Neural crest cell (in vitro differentiated cells): Measurements from ENCODE around the gene PTPRZ1. TPM values are rescaled to one million over a fixed set of nuclear protein-coding genes. Genes with fewer than 3 reads are reported as not detected.

Experiments
- DNase-seq: peaks from one replicate; pipeline ENCODE4 v3.0.0; 2021; ENCODE audit warnings: low read depth, mixed read lengths, low spot score
- H3K27ac Mint-ChIP-seq: one replicate; pipeline ENCODE4 v1.8.0; 2021; ENCODE audit warnings: mild to moderate bottlenecking, mixed read lengths; ENCODE audit not compliant: unreplicated experiment
- H3K27me3 Mint-ChIP-seq: 2 replicates; pipeline ENCODE4 v1.8.0; 2021; ENCODE audit warnings: low read depth, mild to moderate bottlenecking, mixed read lengths
- H3K36me3 Mint-ChIP-seq: 2 replicates; pipeline ENCODE4 v1.8.0; 2021; ENCODE audit warnings: low read depth, mild to moderate bottlenecking, mixed read lengths
- H3K4me1 Mint-ChIP-seq: 2 replicates; pipeline ENCODE4 v1.8.0; 2021; ENCODE audit warnings: mixed read lengths
- H3K4me3 Mint-ChIP-seq: one replicate; pipeline ENCODE4 v1.8.0; 2021; ENCODE audit warnings: mild to moderate bottlenecking, mixed read lengths
- H3K9me3 Mint-ChIP-seq: 2 replicates; pipeline ENCODE4 v1.8.0; 2021; ENCODE audit warnings: mixed read lengths
- total RNA-seq: library from RNA; stranded (reverse); gene quantifications from 2 replicates; pipeline ENCODE4 v1.2.1, GENCODE V29; 2021
- TF ChIP-seq, protein P1 (sequence below): fragments of 200-600 bp; sonication (generic); conservative IDR thresholded peaks from 2 replicates; pipeline ENCODE4 v1.5.0; 2021; ENCODE audit warnings: antibody characterized with exemption, mild to moderate bottlenecking

The PTPRZ1 gene
- total RNA-seq, 1 donor from 2014 or later, result 202 TPM

DNA sequence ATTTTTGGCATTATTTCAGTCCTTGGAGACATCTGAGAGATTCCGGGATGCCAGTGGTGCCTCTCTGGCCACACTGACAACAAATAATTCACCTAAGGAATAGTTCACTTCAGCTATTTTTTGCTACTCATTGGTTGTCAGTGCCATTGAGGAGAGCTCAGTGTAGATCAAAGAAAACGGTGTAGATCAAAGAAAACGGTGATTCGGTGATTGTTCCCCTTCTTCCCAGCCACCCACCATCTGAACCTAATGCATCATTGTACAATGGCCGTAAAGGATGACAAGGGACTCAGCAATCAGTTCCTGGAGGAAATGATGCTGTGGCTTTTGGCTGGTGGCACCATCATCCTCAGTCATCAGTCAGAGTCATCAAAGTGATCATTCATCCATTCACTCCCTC lies 80.6 kb downstream of the PTPRZ1 start:
- no peak overlapping the region for H3K4me3 Mint-ChIP-seq
- H3K27ac Mint-ChIP-seq, result no peak overlapping the region
- H3K27me3 Mint-ChIP-seq, result no peaks in the 10 kb centered on the region
- peaks cover 48% of the 10 kb centered on the region for H3K4me1 Mint-ChIP-seq
- H3K9me3 Mint-ChIP-seq, result no peaks in the 10 kb centered on the region
- peaks cover 30% of the 10 kb centered on the region for H3K36me3 Mint-ChIP-seq
- TF ChIP-seq, protein P1, sequence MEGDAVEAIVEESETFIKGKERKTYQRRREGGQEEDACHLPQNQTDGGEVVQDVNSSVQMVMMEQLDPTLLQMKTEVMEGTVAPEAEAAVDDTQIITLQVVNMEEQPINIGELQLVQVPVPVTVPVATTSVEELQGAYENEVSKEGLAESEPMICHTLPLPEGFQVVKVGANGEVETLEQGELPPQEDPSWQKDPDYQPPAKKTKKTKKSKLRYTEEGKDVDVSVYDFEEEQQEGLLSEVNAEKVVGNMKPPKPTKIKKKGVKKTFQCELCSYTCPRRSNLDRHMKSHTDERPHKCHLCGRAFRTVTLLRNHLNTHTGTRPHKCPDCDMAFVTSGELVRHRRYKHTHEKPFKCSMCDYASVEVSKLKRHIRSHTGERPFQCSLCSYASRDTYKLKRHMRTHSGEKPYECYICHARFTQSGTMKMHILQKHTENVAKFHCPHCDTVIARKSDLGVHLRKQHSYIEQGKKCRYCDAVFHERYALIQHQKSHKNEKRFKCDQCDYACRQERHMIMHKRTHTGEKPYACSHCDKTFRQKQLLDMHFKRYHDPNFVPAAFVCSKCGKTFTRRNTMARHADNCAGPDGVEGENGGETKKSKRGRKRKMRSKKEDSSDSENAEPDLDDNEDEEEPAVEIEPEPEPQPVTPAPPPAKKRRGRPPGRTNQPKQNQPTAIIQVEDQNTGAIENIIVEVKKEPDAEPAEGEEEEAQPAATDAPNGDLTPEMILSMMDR, result no peak
- DNase-seq, result no peak

DNA sequence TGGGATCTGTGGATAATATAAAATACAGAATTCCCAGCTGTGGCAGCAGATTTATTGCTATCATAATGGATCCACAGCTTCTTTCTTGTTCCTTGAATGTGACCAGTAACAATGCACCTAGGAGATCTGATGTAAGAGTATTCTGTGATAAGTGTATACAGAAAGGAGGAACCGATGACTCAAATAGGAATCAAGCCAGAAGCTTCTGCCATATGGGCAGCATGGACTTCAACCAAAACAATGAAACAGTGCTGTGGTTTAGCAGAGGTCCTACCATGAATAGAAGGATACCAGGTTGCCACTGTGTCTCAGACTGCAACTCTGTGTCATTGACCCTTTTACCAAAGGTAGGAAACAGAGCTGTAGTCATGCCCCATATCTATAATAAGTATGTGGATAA lies 81.8 kb downstream of the PTPRZ1 start:
- no peak for DNase-seq
- no peak overlapping the region for H3K4me3 Mint-ChIP-seq
- peaks cover 51% of the 10 kb centered on the region for H3K4me1 Mint-ChIP-seq
- peaks cover 25% of the 10 kb centered on the region for H3K36me3 Mint-ChIP-seq
- peak overlapping the region; percentile 39 for H3K27ac Mint-ChIP-seq
- H3K9me3 Mint-ChIP-seq, result no peaks in the 10 kb centered on the region
- no peaks in the 10 kb centered on the region for H3K27me3 Mint-ChIP-seq
- TF ChIP-seq, protein P1, result no peak

DNA sequence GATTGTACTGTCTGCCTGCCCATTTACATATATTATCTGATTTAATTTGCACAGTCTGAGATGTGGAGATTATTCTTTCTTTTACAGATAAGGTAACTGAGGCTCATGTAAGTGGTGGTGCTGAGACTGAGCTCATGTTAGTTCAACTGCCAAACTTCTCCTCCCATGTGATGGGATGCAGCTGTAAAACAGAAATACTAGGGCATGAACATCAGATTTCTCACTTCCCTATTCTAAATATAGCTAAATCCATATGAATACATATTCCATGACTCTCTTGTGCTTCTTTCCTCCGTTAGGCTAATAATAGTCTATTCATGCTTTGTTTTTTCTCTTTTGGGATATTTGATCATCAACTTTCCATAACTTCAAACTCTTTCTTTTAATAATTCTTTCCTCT lies 84.7 kb downstream of the PTPRZ1 start:
- TF ChIP-seq, protein P1, result no peak
- Mint-ChIP-seq H3K27me3 (no peaks in the 10 kb centered on the region), H3K4me1 (peaks cover 54% of the 10 kb centered on the region), H3K27ac (no peak overlapping the region), H3K36me3 (peaks cover 16% of the 10 kb centered on the region), H3K9me3 (no peaks in the 10 kb centered on the region), H3K4me3 (no peak overlapping the region)
- no peak for DNase-seq

DNA sequence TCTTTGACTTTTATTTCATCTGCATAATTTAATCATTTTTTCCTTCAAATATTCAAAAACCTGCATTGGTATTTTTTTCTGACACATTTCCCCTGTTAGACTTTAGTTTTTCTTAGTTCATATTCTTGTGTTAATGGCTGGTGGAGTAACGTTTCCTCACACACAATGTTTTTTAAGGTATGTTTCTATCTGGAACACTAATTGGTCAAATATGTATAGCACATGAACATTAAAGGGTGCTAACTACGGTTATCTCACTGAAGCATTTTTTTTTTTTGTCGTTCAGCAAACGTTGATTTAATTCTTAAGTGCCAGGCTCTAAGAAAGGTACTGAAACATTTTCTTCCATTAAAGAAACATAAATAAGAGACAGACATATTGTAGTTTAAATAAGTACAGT lies 87.7 kb downstream of the PTPRZ1 start:
- H3K4me1 Mint-ChIP-seq, result peaks cover 49% of the 10 kb centered on the region
- TF ChIP-seq, protein P1, result no peak
- no peaks in the 10 kb centered on the region for H3K9me3 Mint-ChIP-seq
- no peaks in the 10 kb centered on the region for H3K27me3 Mint-ChIP-seq
- no peak overlapping the region for H3K4me3 Mint-ChIP-seq
- no peak for DNase-seq
- H3K27ac Mint-ChIP-seq, result no peak overlapping the region
- H3K36me3 Mint-ChIP-seq, result peaks cover 28% of the 10 kb centered on the region

DNA sequence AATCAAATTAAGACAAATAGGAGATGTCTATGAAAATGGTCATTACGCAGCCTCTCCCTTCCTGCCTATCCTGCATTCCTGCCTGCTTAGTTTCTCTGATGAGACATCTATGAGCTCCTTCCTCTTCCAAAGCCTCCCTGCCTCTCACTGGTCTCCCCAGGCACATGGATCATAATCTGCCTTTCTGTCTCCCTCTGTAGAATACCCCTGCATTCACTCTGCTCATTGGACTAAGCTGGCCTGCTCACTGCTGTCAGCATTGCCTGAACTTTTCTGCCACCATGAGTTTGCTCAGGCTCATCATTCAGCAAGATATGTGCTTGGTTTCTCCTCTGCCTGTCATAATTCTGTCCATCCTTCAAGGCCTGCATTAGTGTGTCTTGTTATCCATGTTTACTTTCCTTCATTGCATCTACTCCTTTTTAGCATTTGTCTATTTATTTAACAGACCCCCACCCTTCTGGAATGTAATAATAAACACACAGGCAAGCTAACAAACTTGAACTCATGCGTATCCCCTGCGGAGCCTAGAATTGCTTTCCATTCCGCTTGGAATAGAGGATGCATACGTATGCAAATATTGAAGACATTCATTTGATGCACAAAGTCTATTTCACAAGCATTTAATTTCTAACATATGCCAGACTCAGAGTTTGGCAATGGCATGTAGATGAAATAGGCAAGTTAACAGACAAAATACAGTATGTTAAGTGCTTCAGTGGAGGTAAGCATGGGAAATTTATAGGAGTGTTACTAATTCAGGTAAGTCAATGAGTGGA lies 88.3 kb downstream of the PTPRZ1 start:
- H3K9me3 Mint-ChIP-seq, result no peaks in the 10 kb centered on the region
- peaks cover 53% of the 10 kb centered on the region for H3K4me1 Mint-ChIP-seq
- no peak overlapping the region for H3K4me3 Mint-ChIP-seq
- DNase-seq, result no peak
- TF ChIP-seq, protein P1, result no peak
- peaks cover 30% of the 10 kb centered on the region for H3K36me3 Mint-ChIP-seq
- H3K27ac Mint-ChIP-seq, result no peak overlapping the region
- H3K27me3 Mint-ChIP-seq, result no peaks in the 10 kb centered on the region
